NCI-H2196 treated with DMSO at 0.1 percent for 48 hours (cell line): ENCODE measurements around the gene MACROD2.

Experiments used
- DNase-seq: peaks from one replicate; lab custom pipeline; 2025; ENCODE audit not compliant: unreplicated experiment; lab: John Stamatoyannopoulos, UW

MACROD2 gene

DNA sequence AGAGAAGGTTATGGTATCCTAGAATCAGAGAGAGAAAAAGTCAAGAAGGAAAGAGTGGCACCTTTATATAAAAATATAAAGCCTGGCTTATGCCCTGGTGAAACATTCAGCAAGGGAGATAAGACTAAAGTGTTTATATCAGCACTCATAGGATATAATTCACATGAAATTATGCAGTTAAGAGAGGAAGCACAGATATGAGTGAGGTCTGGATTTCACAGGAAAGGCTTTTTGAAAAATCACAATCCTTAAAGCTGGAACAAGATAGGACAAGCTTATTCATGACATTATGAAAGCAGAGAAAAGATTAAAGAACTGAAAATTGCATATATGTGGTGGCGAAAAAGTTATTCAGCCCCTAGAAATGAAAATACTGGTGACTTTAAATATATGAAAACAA lies 523.3 kb downstream of the MACROD2 start:
- no peak for DNase-seq

- no peak for DNase-seq
These were observed 525.7 kb downstream of the MACROD2 start for GRCh38 chr20:14521016-14521415.

DNA sequence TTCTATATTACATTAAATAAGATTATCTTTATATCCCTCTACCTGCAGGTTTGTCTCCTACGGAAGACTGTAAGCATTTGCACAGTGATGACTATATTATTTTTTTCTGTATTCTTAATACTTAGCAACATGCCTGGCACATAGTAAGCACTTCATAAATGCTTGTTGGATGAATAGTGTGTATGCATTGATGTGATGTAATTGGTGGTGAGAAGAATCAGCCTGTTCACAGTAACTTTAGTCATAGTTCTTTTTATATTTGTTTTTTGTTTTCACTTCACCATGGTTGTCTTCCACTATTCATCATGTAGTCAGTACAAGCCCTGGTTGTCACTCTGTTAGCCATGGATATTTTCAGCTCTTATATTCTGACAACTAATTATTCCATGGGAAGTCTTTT lies 526.1 kb downstream of the MACROD2 start:
- DNase-seq = no peak

DNA sequence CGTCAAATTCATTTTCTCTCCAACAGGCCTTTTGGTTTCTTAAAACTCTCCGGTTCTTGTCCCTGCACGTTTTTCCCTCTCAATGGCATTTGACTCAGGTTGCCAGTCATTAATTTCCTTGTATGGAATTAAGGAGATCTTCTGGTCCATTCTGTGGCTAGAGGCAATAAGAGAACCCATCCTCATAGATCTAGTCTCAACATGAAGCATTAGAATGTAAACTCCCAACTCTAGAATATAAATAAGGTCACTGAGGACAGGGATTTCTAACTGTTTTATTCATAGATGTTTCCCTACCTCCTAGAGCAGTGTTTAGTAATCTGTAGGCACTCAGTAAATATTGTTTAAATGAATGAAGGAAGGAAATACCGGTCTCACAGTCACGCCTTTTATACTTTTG lies 527.3 kb downstream of the MACROD2 start:
- DNase-seq = no peak

- DNase-seq = no peak
These were observed 527.8 kb downstream of the MACROD2 start for GRCh38 chr20:14523090-14523489.

DNA sequence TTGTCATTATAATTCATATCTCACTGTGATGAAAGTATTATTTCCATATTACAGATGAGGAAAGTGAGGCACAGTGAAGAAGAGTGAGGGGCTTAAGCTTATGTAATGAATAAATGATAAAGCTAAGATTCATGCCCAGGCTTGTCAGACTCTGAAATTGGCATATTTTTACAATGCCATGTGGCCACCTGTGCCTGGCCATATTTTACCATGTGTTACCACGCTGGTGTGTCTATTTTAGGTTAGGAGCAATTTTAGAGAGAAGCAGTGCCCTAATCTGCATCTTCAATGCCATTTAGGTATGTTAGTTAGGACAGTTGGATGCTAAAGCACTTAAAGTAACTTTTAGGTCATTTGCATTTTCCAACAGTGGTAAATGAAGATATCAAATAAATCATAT lies 530.1 kb downstream of the MACROD2 start:
- no peak for DNase-seq

- no peak for DNase-seq
These were observed 531.6 kb downstream of the MACROD2 start for GRCh38 chr20:14526891-14527290.

GRCh38 chr20:14531786-14532185 lies 536.5 kb downstream of the MACROD2 start:
- no peak for DNase-seq

- DNase-seq = no peak
These were observed 541.4 kb downstream of the MACROD2 start for GRCh38 chr20:14536738-14537137.

- DNase-seq = no peak
These were observed 543.1 kb downstream of the MACROD2 start for GRCh38 chr20:14538433-14538832.

DNA sequence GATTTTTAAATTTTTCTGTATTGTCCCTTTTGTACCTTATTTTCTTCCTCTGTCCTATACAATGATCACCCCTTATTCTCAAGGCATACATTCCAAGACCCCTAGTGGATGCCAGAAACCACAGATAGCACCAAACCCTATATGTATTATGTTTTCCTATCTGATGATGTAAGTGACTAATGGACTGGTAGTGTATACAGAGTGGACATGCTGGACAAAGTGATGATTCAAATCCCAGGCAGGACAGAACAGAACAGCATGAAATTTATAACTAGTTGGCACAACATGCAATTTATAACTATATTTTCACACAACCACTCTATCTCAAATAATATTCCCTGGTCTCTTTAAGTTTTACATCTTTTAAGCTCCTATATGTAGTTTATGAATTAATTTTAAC lies 547.7 kb downstream of the MACROD2 start:
- DNase-seq = no peak

- DNase-seq = no peak
These were observed 549.4 kb downstream of the MACROD2 start for GRCh38 chr20:14544688-14545087.

DNA sequence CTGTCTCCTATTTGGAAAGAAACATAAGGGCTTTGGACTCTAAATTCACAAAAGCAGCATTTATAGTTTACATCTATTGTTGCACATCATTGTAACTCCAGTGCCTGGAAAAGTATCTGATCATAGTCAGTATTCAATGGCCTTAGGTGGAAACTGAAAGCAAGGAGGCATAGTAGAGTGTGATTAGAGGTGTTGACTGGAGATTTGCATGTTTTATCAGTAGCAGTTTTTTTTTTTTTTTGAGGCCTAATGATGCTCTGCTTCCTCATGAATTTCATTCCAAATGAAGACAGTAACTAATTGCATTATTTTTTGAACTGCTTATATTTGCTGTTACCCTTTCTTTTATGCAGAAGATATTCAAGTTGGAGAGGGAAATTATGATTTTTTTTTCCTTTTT lies 555.3 kb downstream of the MACROD2 start:
- no peak for DNase-seq

- no peak for DNase-seq
These were observed 558.6 kb downstream of the MACROD2 start for GRCh38 chr20:14553774-14554534.

- DNase-seq = no peak
These were observed 560.4 kb downstream of the MACROD2 start for GRCh38 chr20:14555676-14556075.

- no peak for DNase-seq
These were observed 560.9 kb downstream of the MACROD2 start for GRCh38 chr20:14556206-14556605.

- no peak for DNase-seq
These were observed 564.3 kb downstream of the MACROD2 start for GRCh38 chr20:14559612-14560011.

DNA sequence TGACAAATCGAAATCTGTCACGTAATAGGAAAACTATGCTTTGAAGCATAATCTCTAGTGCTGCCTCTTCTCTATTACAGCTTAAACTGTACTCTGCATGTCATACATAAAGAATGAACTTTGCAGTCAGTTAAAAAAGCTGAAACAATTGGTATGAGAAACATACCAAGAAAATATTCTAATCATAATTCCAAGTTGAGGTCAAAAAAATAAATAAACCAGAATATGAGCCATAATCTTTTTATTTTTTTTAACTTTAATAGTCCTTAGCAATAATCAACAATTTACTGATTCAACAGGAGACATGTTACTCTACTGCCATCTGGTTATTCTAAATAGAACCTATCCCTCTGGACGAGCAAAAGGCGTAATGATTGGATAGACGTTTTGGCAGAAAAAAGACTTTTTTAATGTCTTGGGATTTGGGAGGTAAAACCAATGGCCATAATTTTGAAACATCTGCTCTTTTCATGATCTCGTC lies 566.5 kb downstream of the MACROD2 start:
- DNase-seq = no peak

DNA sequence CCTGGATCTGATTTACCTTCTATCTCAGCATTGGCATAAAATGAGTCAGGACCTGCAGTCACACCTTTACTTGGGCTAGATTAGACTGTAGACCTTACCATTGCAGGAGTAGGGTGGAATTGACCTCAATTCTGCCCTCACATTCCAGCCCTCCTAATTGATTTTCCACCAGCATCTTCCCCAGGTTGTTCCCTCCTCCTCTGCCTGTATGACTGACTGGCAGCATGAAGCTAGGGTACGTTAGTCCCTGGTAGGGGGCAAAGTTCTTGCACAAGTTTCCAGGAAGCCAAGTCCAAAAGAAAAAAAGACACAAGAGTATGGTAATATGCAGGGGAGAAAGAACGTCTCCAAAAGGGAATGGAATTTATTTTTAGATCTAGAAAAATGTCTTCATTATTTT lies 567.7 kb downstream of the MACROD2 start:
- DNase-seq = no peak

GRCh38 chr20:14566505-14566904 lies 571.2 kb downstream of the MACROD2 start:
- DNase-seq = no peak

DNA sequence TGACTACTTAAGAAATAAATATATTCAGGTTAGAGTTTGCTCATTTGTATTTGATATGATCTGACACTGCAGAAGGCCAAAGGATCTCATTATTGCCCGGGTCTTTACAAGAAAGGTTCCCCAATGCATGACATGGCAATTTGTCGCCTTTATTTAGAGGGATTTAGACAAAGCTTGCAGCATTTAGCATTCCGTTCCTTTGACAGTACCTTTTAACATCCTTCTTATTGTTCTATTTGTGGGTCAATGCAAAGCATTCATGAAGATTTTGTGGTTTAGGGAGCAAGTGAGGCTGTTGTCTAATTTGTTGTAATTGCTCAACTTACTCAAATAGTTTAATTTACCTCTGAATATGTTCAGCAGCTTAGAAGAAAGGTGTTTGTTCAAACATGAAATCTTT lies 572.9 kb downstream of the MACROD2 start:
- no peak for DNase-seq

DNA sequence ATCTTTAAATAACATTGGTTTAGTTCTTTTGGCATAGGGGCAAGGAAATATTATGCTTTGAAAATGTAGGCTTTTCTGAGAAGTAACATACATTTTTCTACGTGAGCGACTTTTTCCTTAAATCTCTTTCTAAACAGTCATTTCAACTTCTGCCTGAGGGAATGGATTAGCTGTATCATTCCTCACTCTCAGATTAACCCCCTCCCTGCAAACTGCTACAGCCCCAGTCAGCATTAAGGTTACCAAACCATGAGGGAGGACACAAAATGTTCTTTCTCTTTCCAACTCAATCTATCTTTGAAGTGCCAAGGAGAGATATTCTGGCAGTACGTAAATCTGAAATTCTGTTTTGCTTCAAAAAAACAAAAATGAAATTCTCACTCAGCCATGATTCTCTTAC lies 573.4 kb downstream of the MACROD2 start:
- DNase-seq = no peak

GRCh38 chr20:14569641-14570040 lies 574.3 kb downstream of the MACROD2 start:
- no peak for DNase-seq
